ENCODE results near the gene THRB. TPM values are rescaled to one million over a fixed set of nuclear protein-coding genes. Genes with fewer than 3 reads are reported as not detected.

The THRB gene
- total RNA-seq, 1 experiment from 2014 or later: 9.7 TPM

DNA sequence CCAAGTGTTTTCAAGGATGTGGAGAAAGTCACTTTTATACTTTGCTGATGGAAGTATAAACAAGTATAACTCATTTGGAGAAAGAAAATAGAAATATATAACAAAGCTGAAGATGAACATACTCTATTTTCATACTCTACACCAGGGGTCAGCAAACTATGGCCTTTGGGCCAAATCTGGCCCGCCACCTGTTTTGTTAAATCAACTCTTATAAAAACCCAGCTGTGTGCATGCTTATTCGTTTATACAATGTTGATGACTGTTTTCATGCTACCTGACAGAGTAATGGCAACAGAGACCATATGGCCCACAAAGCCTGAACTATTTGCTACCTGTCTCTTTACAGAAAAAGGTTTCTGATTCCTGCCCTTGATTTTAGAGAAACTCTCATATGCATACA, 425.6 kb downstream of the THRB start:
- Histone ChIP-seq H3K4me2 (no peak overlapping the region), H3K9me2 (ENCODE audit: insufficient read depth) (peaks cover 3% of the 10 kb centered on the region; the same call in 1 of the 2 replicates), H4K20me1 (ENCODE audit: insufficient read depth) (no peaks in the 10 kb centered on the region), H3K4me1 (replicated peaks; ENCODE audit: insufficient read depth) (no peaks in the 10 kb centered on the region), H3K9me3 (ENCODE audit: insufficient read depth, low read depth) (0 out of 2 replicates have a peak, but pooled peaks cover 4% of the 10 kb centered on the region), H3K36me3 (ENCODE audit: low read depth) (no peaks in the 10 kb centered on the region), H3F3A (ENCODE audit: insufficient read depth, low read depth) (no peaks in the 10 kb centered on the region), H3K79me2 (ENCODE audit: low read depth) (no peaks in the 10 kb centered on the region), H3K4me3 (no peak overlapping the region), H3K27ac (no peak overlapping the region), H3K27me3 (ENCODE audit: insufficient read depth, low read depth) (no peaks in the 10 kb centered on the region), H2AFZ (no peak overlapping the region)
- intact Hi-C loops (cut with micrococcal nuclease; ENCODE audit: unreplicated experiment): loop anchor here (1.0 to 10.0 kb wide), 5 partner anchors 72 to 614 kb away; no protein-coding TSS in a partner anchor
- ChIA-PET CTCF (interaction anchor here (0.6 kb wide), 1 partner anchor 87 kb away, joined by 3 read pairs; no protein-coding TSS in a partner anchor), POLR2A (ENCODE audit: unreplicated experiment) (no interaction called here)
- TF ChIP-seq, protein P1, sequence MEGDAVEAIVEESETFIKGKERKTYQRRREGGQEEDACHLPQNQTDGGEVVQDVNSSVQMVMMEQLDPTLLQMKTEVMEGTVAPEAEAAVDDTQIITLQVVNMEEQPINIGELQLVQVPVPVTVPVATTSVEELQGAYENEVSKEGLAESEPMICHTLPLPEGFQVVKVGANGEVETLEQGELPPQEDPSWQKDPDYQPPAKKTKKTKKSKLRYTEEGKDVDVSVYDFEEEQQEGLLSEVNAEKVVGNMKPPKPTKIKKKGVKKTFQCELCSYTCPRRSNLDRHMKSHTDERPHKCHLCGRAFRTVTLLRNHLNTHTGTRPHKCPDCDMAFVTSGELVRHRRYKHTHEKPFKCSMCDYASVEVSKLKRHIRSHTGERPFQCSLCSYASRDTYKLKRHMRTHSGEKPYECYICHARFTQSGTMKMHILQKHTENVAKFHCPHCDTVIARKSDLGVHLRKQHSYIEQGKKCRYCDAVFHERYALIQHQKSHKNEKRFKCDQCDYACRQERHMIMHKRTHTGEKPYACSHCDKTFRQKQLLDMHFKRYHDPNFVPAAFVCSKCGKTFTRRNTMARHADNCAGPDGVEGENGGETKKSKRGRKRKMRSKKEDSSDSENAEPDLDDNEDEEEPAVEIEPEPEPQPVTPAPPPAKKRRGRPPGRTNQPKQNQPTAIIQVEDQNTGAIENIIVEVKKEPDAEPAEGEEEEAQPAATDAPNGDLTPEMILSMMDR (conservative IDR thresholded peaks at IDR 0.05): peak; percentile 57
- no peak for TF ChIP-seq EZH2 (IDR thresholded peaks at IDR 0.05; ENCODE audit: low read depth)
- no TSS peak for BruUV-seq (replicated peaks)
- peak in 1 of 2 experiments; percentile 17 for DNase-seq

DNA sequence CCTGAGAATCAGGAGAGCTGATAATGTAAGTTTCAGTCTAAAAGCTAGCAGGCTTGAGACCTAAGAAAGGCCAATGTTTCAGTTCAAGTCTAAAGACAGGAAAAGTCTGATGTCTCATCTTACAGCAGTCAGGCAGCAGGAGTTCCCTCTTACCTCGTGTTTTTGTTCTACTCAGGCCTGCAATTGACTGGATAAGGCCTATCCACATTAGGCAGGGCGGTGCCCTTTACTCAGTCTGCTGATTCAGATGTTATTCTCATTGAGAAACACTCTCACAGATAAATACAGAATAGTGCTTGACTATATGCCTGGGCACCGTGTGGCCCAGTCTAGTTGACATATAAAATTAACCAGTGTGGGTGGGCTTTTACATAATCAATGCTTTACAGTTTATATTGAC, 427.2 kb downstream of the THRB start:
- H3K9me2 ChIP-seq (ENCODE audit: insufficient read depth): peaks cover 3% of the 10 kb centered on the region; the same call in 1 of the 2 replicates
- no peak overlapping the region for H3K4me3 ChIP-seq
- H3K4me2 ChIP-seq: no peak overlapping the region
- no peak for TF ChIP-seq EZH2 (IDR thresholded peaks at IDR 0.05; ENCODE audit: low read depth)
- TF ChIP-seq, protein P1 (conservative IDR thresholded peaks at IDR 0.05): no peak
- no peaks in the 10 kb centered on the region for H3K4me1 ChIP-seq (replicated peaks; ENCODE audit: insufficient read depth)
- H3K36me3 ChIP-seq (ENCODE audit: low read depth): no peaks in the 10 kb centered on the region
- BruUV-seq (replicated peaks): no TSS peak
- H3K27me3 ChIP-seq (ENCODE audit: insufficient read depth, low read depth): no peaks in the 10 kb centered on the region
- H2AFZ ChIP-seq: no peak overlapping the region
- no peaks in the 10 kb centered on the region for H4K20me1 ChIP-seq (ENCODE audit: insufficient read depth)
- ChIA-PET CTCF (no interaction called here), POLR2A (ENCODE audit: unreplicated experiment) (no interaction called here)
- H3F3A ChIP-seq (ENCODE audit: insufficient read depth, low read depth): no peaks in the 10 kb centered on the region
- intact Hi-C loops (cut with micrococcal nuclease; ENCODE audit: unreplicated experiment): loop anchor here (5.0 to 10.0 kb wide), 3 partner anchors 70 to 180 kb away; no protein-coding TSS in a partner anchor
- DNase-seq: no peak
- 0 out of 2 replicates have a peak, but pooled peaks cover 4% of the 10 kb centered on the region for H3K9me3 ChIP-seq (ENCODE audit: insufficient read depth, low read depth)
- no peaks in the 10 kb centered on the region for H3K79me2 ChIP-seq (ENCODE audit: low read depth)
- no peak overlapping the region for H3K27ac ChIP-seq

Small RNA genes lying within 50 kb of the gene (microRNA-seq; reads per million reads assigned to microRNA genes)
- not detected for gene MIR4792 (ENCODE audit: borderline number of aligned reads, borderline replicate concordance)
